SU-DHL-6 (cell line): ENCODE results near the gene TRABD.

Experiments
- H2AFZ ChIP-seq: fragments of 200-600 bp; sonication (generic); 2 replicates; pipeline ENCODE4 v1.6.1; 2014; ENCODE audit warnings: low read depth, mild to moderate bottlenecking, moderate library complexity, mixed read lengths, antibody characterized with exemption, low read length; ENCODE audit not compliant: severe bottlenecking
- H3F3A ChIP-seq: fragments of 200-600 bp; shearing (Covaris generic); 2 replicates; pipeline ENCODE4 v1.6.0; 2016; ENCODE audit warnings: antibody characterized with exemption, mild to moderate bottlenecking; ENCODE audit not compliant: insufficient read depth
- H3K27ac ChIP-seq: fragments of 200-600 bp; sonication (generic); 2 replicates; pipeline ENCODE4 v1.5.1; 2016; ENCODE audit warnings: low read depth, mild to moderate bottlenecking, low read length, moderate library complexity, mixed read lengths
- H3K27me3 ChIP-seq: fragments of 200-600 bp; sonication (generic), shearing (Covaris generic); 2 replicates; pipeline ENCODE4 v1.6.0; 2014; ENCODE audit warnings: mild to moderate bottlenecking, low read length
- H3K36me3 ChIP-seq: fragments of 200-600 bp; sonication (generic); 2 replicates; pipeline ENCODE4 v1.6.1; 2014; ENCODE audit warnings: mild to moderate bottlenecking, low read length, mixed read lengths
- H3K4me2 ChIP-seq: fragments of 300-600, 200-600 bp; shearing (Covaris generic), sonication (generic); 2 replicates; pipeline ENCODE4 v1.6.0; 2014; ENCODE audit warnings: low read length, low read depth, mild to moderate bottlenecking; ENCODE audit not compliant: poor library complexity, severe bottlenecking
- H3K4me3 ChIP-seq: fragments of 200-600 bp; sonication (generic); 2 replicates; pipeline ENCODE4 v1.5.1; 2014; ENCODE audit warnings: antibody characterized with exemption, low read length, mild to moderate bottlenecking, mixed read lengths; ENCODE audit not compliant: insufficient read depth, poor library complexity, severe bottlenecking
- H3K79me2 ChIP-seq: fragments of 200-600 bp; sonication (generic); 2 replicates; pipeline ENCODE4 v1.6.1; 2014; ENCODE audit warnings: mild to moderate bottlenecking, low read length, moderate library complexity; ENCODE audit not compliant: insufficient read depth
- H3K9ac ChIP-seq: fragments of 200-600 bp; sonication (generic); 2 replicates; pipeline ENCODE4 v1.7.0; 2014; ENCODE audit warnings: mild to moderate bottlenecking, low read length
- H3K9me2 ChIP-seq: fragments of 200-600 bp; sonication (generic); replicated peaks from 2 replicates; pipeline ENCODE4 v1.6.1; 2014; ENCODE audit warnings: low read length; ENCODE audit not compliant: insufficient read depth
- H3K9me3 ChIP-seq: fragments of 200-600 bp; sonication (generic); 2 replicates; pipeline ENCODE4 v1.6.1; 2014; ENCODE audit warnings: low read length, mixed read lengths; ENCODE audit not compliant: insufficient read depth
- H4K20me1 ChIP-seq: fragments of 200-600 bp; sonication (generic); 2 replicates; pipeline ENCODE4 v1.6.1; 2014; ENCODE audit warnings: low read depth, mild to moderate bottlenecking, antibody characterized with exemption, low read length, moderate library complexity, mixed read lengths
- CTCF ChIP-seq: fragments of 200-600 bp; sonication (generic); IDR thresholded peaks from one replicate; pipeline ENCODE4 v1.5.1; 2017; ENCODE audit warnings: antibody characterized with exemption, mild to moderate bottlenecking, low read length, moderate library complexity; ENCODE audit not compliant: insufficient read depth, poor library complexity, severe bottlenecking
- EZH2phosphoT487 ChIP-seq: fragments of 200-600 bp; sonication (generic), shearing (Covaris generic); conservative IDR thresholded peaks from 2 replicates; pipeline ENCODE4 v1.6.1; 2018; ENCODE audit warnings: mild to moderate bottlenecking, antibody characterized with exemption, low read length, moderate library complexity, mixed read lengths

Gene TRABD

GRCh38 chr22:50171319-50171964, 14.3 kb upstream of the TRABD start:
- no peak overlapping the region for H3K4me3 ChIP-seq
- no peak overlapping the region for H3K4me2 ChIP-seq

DNA sequence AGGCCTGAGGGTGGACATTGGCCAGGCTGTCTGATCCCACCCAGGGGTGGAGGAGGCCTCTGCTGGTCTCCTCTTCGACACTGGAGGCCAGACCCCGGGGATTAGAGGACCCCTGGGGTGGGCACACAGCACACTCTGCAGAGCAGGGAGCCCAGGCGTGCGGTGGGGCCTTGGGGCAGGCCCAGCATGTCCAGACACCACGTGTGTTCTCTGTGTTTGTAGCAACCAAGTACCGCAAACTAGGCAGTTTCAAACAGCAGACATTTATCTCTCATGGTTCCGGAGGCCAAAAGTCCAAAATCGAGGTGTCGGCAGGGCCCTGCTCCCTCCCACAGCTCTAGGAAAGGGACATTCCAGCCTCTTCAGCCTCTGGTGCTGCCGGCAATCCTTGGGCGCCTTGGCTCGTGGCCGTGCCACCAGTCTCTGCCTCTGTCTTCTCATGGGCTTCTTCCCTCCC, 13.7 kb upstream of the TRABD start:
- no peak overlapping the region for H3K4me3 ChIP-seq
- no peak overlapping the region for H2AFZ ChIP-seq
- no peaks in the 10 kb centered on the region for H3K9me3 ChIP-seq
- TF ChIP-seq CTCF, result no peak
- TF ChIP-seq EZH2phosphoT487, result no peak
- no peaks in the 10 kb centered on the region for H3F3A ChIP-seq
- H4K20me1 ChIP-seq, result no peaks in the 10 kb centered on the region
- H3K36me3 ChIP-seq, result no peaks in the 10 kb centered on the region
- no peaks in the 10 kb centered on the region for H3K27me3 ChIP-seq
- no peaks in the 10 kb centered on the region for H3K79me2 ChIP-seq
- H3K9me2 ChIP-seq, result no peaks in the 10 kb centered on the region
- no peak overlapping the region for H3K27ac ChIP-seq
- H3K9ac ChIP-seq, result no peak overlapping the region
- no peak overlapping the region for H3K4me2 ChIP-seq

More at GRCh38 chr22:50171319-50171964, 14.3 kb upstream of the TRABD start:
- no peaks in the 10 kb centered on the region for H4K20me1 ChIP-seq
- H3K27me3 ChIP-seq, result no peaks in the 10 kb centered on the region
- H3K79me2 ChIP-seq, result no peaks in the 10 kb centered on the region
- TF ChIP-seq EZH2phosphoT487 (no peak), CTCF (no peak)
- H3K27ac ChIP-seq, result no peak overlapping the region
- no peak overlapping the region for H2AFZ ChIP-seq
- no peak overlapping the region for H3K9ac ChIP-seq
- H3K36me3 ChIP-seq, result no peaks in the 10 kb centered on the region
- no peaks in the 10 kb centered on the region for H3K9me2 ChIP-seq
- no peaks in the 10 kb centered on the region for H3K9me3 ChIP-seq
- no peaks in the 10 kb centered on the region for H3F3A ChIP-seq

DNA sequence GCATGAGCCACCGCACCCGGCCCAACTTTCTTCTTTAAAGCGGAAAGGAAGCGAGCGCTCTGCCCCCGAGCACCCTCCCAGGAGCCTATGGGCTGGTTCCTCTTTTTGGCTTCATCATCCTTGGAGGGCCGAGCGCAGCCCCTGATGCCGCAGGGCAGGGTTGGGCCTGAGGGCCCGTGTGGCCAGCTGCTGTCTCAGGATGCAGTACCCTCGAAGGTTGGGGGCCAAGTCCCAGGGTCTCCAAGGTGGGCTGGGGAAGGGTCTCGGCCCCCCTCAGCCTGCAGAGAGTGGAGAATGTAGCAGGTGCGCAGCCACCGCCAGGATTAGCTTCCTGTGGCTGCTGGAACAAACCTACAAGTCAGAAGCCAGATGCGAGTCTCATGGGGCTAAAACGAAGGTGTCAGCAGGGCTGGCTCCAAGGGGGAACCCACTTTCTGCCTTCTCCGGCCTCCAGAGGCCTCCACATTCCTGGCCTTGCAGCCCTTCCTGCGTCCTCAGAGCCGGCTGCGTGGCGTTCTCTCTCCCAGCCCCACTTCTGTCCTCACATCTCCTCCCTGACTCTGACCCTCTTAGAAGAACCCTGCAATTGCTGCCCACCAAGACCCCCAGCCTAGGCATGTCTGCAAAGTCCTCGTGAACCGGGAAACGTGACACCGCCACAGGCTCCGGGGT, 12.3 kb upstream of the TRABD start:
- H3K4me3 ChIP-seq, result no peak overlapping the region
- no peak overlapping the region for H3K4me2 ChIP-seq
- no peaks in the 10 kb centered on the region for H3K9me2 ChIP-seq

More for the DNA sequence above, 12.3 kb upstream of the TRABD start:
- Histone ChIP-seq H3K27me3 (no peaks in the 10 kb centered on the region), H3K79me2 (no peaks in the 10 kb centered on the region), H3F3A (no peaks in the 10 kb centered on the region), H2AFZ (no peak overlapping the region), H3K36me3 (no peaks in the 10 kb centered on the region), H3K9me3 (no peaks in the 10 kb centered on the region), H3K27ac (no peak overlapping the region), H4K20me1 (no peaks in the 10 kb centered on the region), H3K9ac (no peak overlapping the region)
- TF ChIP-seq CTCF (no peak), EZH2phosphoT487 (no peak)
